DND-41 (cell line): ENCODE measurements around the gene BAZ1A.

ENCODE experiments used
- CTCF ChIP-seq: IDR thresholded peaks from 2 replicates; pipeline ENCODE4 v1.5.1; 2012; ENCODE audit warnings: borderline replicate concordance, low read length, moderate library complexity, mild to moderate bottlenecking; ENCODE audit not compliant: poor library complexity, severe bottlenecking; ENCODE audit errors: extremely low read depth
- EZH2 ChIP-seq: IDR thresholded peaks from 3 replicates; pipeline ENCODE4 v1.6.1; 2012; ENCODE audit warnings: borderline replicate concordance, low read depth, mild to moderate bottlenecking, moderate library complexity, low read length, inconsistent platforms; ENCODE audit not compliant: severe bottlenecking

- no peak for TF ChIP-seq CTCF
- TF ChIP-seq EZH2 = no peak
Observed at GRCh38 chr14:34920339-34920738, 45.2 kb upstream of the BAZ1A start.
